Measurements from ENCODE around the gene GTF2F1. TPM values are rescaled to one million over a fixed set of nuclear protein-coding genes. Genes with fewer than 3 reads are reported as not detected.

The GTF2F1 gene
- total and polyA plus RNA-seq, 10 of the 15 experiments (the other 5 are each of a cell fraction or from before 2014, with no cell fraction given): 4.5 to 61.7 (median 48.5) TPM

DNA sequence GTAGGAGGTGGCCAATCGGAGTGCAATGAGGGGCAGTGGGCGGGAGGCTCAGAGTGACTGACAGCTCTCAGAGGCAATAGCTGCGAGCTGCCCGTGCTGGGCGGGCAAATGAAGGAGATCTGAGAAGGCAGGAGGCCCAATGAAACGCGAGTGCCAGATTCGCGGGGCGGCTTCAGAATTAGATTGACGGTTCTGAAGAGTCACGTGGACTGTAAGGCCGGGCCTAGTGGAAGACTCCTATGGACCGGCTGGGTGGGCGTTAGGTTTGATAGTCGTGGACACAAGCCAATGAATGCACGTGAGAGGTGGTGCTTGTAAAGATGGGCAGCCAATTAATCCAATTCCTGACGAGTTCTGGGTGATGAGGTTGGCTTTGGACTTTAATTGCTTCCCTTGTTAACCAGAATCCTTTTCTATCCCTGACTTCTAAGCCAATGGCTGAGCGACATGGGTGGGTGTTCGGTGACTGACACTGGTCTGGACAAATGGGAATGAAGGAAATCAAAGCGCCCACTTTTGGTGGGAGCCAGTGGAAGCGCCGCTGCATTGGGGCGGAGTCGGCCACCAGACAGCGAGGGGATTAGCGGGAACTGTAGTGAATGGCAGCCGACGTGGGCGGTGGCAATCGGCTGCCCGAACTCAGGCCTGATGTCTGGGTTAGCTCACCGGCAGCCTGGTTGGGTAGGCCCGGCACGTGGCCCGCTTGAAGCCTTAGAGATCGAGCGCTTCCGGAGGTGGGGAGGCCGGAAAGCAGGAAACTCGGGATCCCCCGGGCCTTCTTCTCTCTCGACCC, 32.2 kb upstream of the GTF2F1 start (continued):
- TF ChIP-seq, protein P1, sequence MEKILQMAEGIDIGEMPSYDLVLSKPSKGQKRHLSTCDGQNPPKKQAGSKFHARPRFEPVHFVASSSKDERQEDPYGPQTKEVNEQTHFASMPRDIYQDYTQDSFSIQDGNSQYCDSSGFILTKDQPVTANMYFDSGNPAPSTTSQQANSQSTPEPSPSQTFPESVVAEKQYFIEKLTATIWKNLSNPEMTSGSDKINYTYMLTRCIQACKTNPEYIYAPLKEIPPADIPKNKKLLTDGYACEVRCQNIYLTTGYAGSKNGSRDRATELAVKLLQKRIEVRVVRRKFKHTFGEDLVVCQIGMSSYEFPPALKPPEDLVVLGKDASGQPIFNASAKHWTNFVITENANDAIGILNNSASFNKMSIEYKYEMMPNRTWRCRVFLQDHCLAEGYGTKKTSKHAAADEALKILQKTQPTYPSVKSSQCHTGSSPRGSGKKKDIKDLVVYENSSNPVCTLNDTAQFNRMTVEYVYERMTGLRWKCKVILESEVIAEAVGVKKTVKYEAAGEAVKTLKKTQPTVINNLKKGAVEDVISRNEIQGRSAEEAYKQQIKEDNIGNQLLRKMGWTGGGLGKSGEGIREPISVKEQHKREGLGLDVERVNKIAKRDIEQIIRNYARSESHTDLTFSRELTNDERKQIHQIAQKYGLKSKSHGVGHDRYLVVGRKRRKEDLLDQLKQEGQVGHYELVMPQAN (conservative IDR thresholded peaks at IDR 0.05): no peak
- no peak for TF ChIP-seq ZNF274 (IDR thresholded peaks at IDR 0.05; ENCODE audit: insufficient read depth, insufficient read length)

DNA sequence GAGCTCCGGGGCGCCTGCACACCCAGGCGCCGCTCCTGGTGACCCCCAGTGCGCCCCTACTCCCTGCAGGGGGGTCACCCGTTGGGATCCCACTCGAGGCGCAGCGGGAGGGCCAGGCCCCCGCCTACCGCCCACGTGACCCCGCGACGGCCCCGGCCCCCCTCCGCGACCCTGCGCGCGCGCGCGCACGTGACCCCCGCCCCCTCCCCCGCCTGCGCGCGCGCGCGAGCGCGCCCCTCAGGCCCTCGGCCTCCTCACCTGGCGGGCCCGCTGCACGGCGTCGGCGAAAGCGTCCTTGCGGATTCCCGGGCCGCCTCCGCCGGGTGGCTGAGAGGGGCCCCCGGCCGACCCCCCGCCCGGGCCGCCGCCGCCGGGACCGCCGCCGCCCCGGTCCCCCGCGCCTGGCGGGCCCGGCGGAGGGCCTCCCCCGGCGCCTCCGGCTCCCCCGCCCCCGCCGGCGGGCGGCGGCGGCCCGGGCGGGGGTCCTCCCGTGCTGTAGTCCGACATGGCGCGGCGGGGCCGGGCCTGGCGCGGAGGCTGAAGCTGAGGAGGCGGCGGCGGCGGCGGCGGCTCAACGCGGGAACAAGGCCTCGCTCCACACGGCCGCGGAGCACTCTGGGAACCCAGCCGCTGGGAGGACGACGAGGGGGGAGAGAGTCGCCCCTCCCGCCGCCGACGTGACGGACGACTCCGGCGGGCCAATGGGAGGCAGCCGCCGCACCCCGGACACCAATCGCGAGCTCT, 31.4 kb upstream of the GTF2F1 start, which contains the start of gene KHSRP:
Gene KHSRP (minus strand): TSS at position 617 of the 744 bp plus-strand sequence. CDS start 110 bp downstream, at position 507.
- H3K9ac ChIP-seq (ENCODE audit: control insufficient read depth, insufficient read depth, low read length): peak within 1 kb of the TSS; percentile 85
- H3K9me3 ChIP-seq (replicated peaks; ENCODE audit: control insufficient read depth, insufficient read depth, low read length): no peaks in the 10 kb centered on the region; the same call in 2 of the 3 replicates
- POLR2A ChIA-PET: interaction anchor here (0.6 to 1.8 kb wide), 19 partner anchors 17 to 1013 kb away, joined by 3 to 13 read pairs (median 3); partner anchors contain the start of genes ALKBH7, CLPP, DENND1C and NDUFA11
- peak within 1 kb of the TSS; percentile 72 for H2AFZ ChIP-seq (ENCODE audit: control insufficient read depth, low read depth, low read length)
- peak within 1 kb of the TSS; percentile 73 for H3K27ac ChIP-seq (ENCODE audit: control insufficient read depth, insufficient read depth)
- DNase-seq (ENCODE audit: low read depth, low spot score): no peak
- H3K36me3 ChIP-seq (ENCODE audit: control insufficient read depth in 2 of 2, insufficient read depth in 2 of 2, low read length in 1 of 2): peaks cover 12 to 23% of the 10 kb centered on the region in 2 experiments
- no peak for FAIRE-seq
- peak within 1 kb of the TSS; percentile 93 for H3K4me3 ChIP-seq
- H3K27me3 ChIP-seq (replicated peaks in 1 of 2; ENCODE audit: control insufficient read depth in 2 of 2, insufficient read depth in 2 of 2, low read length in 1 of 2): no peaks in the 10 kb centered on the region
- RAD21 ChIA-PET (ENCODE audit: unreplicated experiment): interaction anchor here (0.6 to 1.7 kb wide), 10 partner anchors 12 to 445 kb away, joined by 3 to 9 read pairs (median 4); partner anchors contain the start of gene ALKBH7
- CTCF ChIA-PET: interaction anchor here (0.8 to 2.2 kb wide), 8 partner anchors 11 to 439 kb away, joined by 3 to 8 read pairs (median 4); partner anchors contain the start of genes ALKBH7 and DENND1C
- H4K20me1 ChIP-seq (ENCODE audit: control insufficient read depth, insufficient read depth): peaks cover 24% of the 10 kb centered on the region
- BruUV-seq (replicated peaks): no TSS peak
- peak within 1 kb of the TSS; percentile 73 for H3K4me2 ChIP-seq (ENCODE audit: control insufficient read depth, insufficient read depth)
- in situ Hi-C loops (cut with MboI) (no loop called here), intact Hi-C loops (cut with micrococcal nuclease; ENCODE audit: unreplicated experiment) (no loop called here)
- H3K4me1 ChIP-seq (ENCODE audit: control insufficient read depth, insufficient read depth, low read length): peaks cover 5% of the 10 kb centered on the region
- SMC1A ChIA-PET (ENCODE audit: uncharacterized antibody, unreplicated experiment): interaction anchor here (0.6 to 1.6 kb wide), 3 partner anchors 11 to 81 kb away, joined by 3 to 5 read pairs (median 3); no protein-coding TSS in a partner anchor
- H3K79me2 ChIP-seq (ENCODE audit: control insufficient read depth, insufficient read depth, low read length): peaks cover 46% of the 10 kb centered on the region
- under 1% methylated on average over 38 of the region's 114 CpGs for WGBS (ENCODE audit: insufficient coverage, insufficient replicate concordance, low lambda C conversion rate, missing lambda C conversion rate)
- no peak for ATAC-seq
- TF ChIP-seq USF2 (IDR thresholded peaks at IDR 0.05; ENCODE audit: borderline replicate concordance, low read depth, low read length): peak; percentile 7
- TF ChIP-seq ZNF687 (IDR thresholded peaks at IDR 0.05): 0 out of 2 replicates have a peak, but pooled peaks have one; percentile 23
- peak; percentile 79 for TF ChIP-seq USF1 (IDR thresholded peaks at IDR 0.05; ENCODE audit: borderline replicate concordance, extremely low read length, insufficient read depth, low read depth, low read length)
- TF ChIP-seq CREM (IDR thresholded peaks at IDR 0.05; ENCODE audit: low read depth): peak; percentile 79
- no peak for TF ChIP-seq HDAC2 (IDR thresholded peaks at IDR 0.05)
- TF ChIP-seq TAF1 (IDR thresholded peaks at IDR 0.05; ENCODE audit: borderline replicate concordance, low read depth, low read length): peak; percentile 53; the same call in 1 of the 2 replicates
- TF ChIP-seq CBFB (IDR thresholded peaks at IDR 0.05; ENCODE audit: low read depth): no peak
- TF ChIP-seq MXI1 (IDR thresholded peaks at IDR 0.05; ENCODE audit: low read depth, low read length): peak; percentile 42; the same call in 1 of the 2 replicates
